Neural progenitor cell (in vitro differentiated cells): ENCODE measurements around the gene HEXIM2. TPM values are rescaled to one million over a fixed set of nuclear protein-coding genes. Genes with fewer than 3 reads are reported as not detected.
A peak's percentile ranks its signal among the peaks of the same experiment; 100 is the strongest.

Experiments used
- DNase-seq: peaks from one replicate; pipeline ENCODE4 v3.0.0-alpha.2; 2016; ENCODE audit warnings: low spot score
- H2AFZ ChIP-seq: fragments of 200-600 bp; sonication (generic); replicated peaks from 2 replicates; pipeline ENCODE4 v1.6.1; 2016; ENCODE audit warnings: antibody characterized with exemption
- H3F3A ChIP-seq: fragments of 200-600 bp; sonication (generic); 2 replicates; pipeline ENCODE4 v1.6.1; 2016; ENCODE audit warnings: antibody characterized with exemption, low read depth
- H3K27ac ChIP-seq: fragments of 200-600 bp; sonication (generic); 2 replicates; pipeline ENCODE4 v1.5.1; 2016; ENCODE audit warnings: mild to moderate bottlenecking
- H3K27me3 ChIP-seq: fragments of 200-600 bp; sonication (generic); 2 replicates; pipeline ENCODE4 v1.6.1; 2016; ENCODE audit warnings: mild to moderate bottlenecking, moderate library complexity
- H3K36me3 ChIP-seq: fragments of 200-600 bp; sonication (generic); 2 replicates; pipeline ENCODE4 v1.5.1; 2016
- H3K4me1 ChIP-seq: fragments of 200-600 bp; sonication (generic); 2 replicates; pipeline ENCODE4 v1.6.1; 2016; ENCODE audit warnings: mixed run types
- H3K4me2 ChIP-seq: fragments of 200-600 bp; sonication (generic); 2 replicates; pipeline ENCODE4 v1.6.1; 2016
- H3K4me3 ChIP-seq: fragments of 200-600 bp; sonication (generic); 2 replicates; pipeline ENCODE4 v1.5.1; 2016
- H3K79me2 ChIP-seq: fragments of 200-600 bp; sonication (generic); 2 replicates; pipeline ENCODE4 v1.6.1; 2016; ENCODE audit warnings: low read depth
- H3K9ac ChIP-seq: fragments of 200-600 bp; sonication (generic); 2 replicates; pipeline ENCODE4 v1.6.1; 2016
- H3K9me3 ChIP-seq: fragments of 200-600 bp; sonication (generic); 2 replicates; pipeline ENCODE4 v1.5.1; 2016; ENCODE audit warnings: low read depth
- H4K20me1 ChIP-seq: fragments of 200-600 bp; sonication (generic); 2 replicates; pipeline ENCODE4 v1.6.1; 2016; ENCODE audit warnings: low read depth
- H3K27ac Mint-ChIP-seq: 3 replicates; pipeline ENCODE4 v1.8.0; 2021; ENCODE audit warnings: mixed read lengths
- H3K27me3 Mint-ChIP-seq: 2 replicates; pipeline ENCODE4 v1.8.0; 2022; ENCODE audit warnings: low read depth, mild to moderate bottlenecking, inconsistent platforms, moderate library complexity, mixed read lengths; ENCODE audit not compliant: insufficient read depth
- H3K36me3 Mint-ChIP-seq: 3 replicates; pipeline ENCODE4 v1.8.0; 2021; ENCODE audit warnings: mixed read lengths
- H3K4me1 Mint-ChIP-seq: 3 replicates; pipeline ENCODE4 v1.8.0; 2021; ENCODE audit warnings: mixed read lengths
- H3K4me3 Mint-ChIP-seq: 3 replicates; pipeline ENCODE4 v1.8.0; 2021; ENCODE audit warnings: mild to moderate bottlenecking, moderate library complexity, mixed read lengths
- H3K9me3 Mint-ChIP-seq: 3 replicates; pipeline ENCODE4 v1.8.0; 2020; ENCODE audit warnings: mixed read lengths
- CTCF ChIP-seq: fragments of 200-600 bp; sonication (generic); IDR thresholded peaks from 2 replicates; pipeline ENCODE4 v1.5.1; 2017; ENCODE audit warnings: antibody characterized with exemption, mild to moderate bottlenecking
- EZH2 ChIP-seq: fragments of 200-600 bp; sonication (generic); IDR thresholded peaks from 2 replicates; pipeline ENCODE4 v1.6.1; 2017; ENCODE audit warnings: antibody characterized with exemption, mild to moderate bottlenecking, moderate library complexity
- EZH2phosphoT487 ChIP-seq: fragments of 200-600 bp; sonication (generic); IDR thresholded peaks from 2 replicates; pipeline ENCODE4 v1.6.1; 2017; ENCODE audit warnings: antibody characterized with exemption
- total RNA-seq: library from RNA; depleted of rRNA; stranded (reverse); fragments of >200 nt; gene quantifications from 2 replicates; pipeline ENCODE4 v1.2.3, GENCODE V29; 2015; ENCODE audit warnings: low replicate concordance

HEXIM2 gene
- total RNA-seq, 1 donor from 2014 or later: 4.6 TPM

- Histone ChIP-seq H3K9ac (no peak overlapping the region), H3K79me2 (no peaks in the 10 kb centered on the region), H3K9me3 (no peaks in the 10 kb centered on the region), H2AFZ (no peak overlapping the region), H3F3A (peaks cover 15% of the 10 kb centered on the region), H3K36me3 (no peaks in the 10 kb centered on the region), H4K20me1 (no peaks in the 10 kb centered on the region), H3K4me3 (no peak overlapping the region), H3K27ac (no peak overlapping the region), H3K27me3 (no peaks in the 10 kb centered on the region), H3K4me2 (no peak overlapping the region), H3K4me1 (peaks cover 12% of the 10 kb centered on the region)
- Mint-ChIP-seq H3K36me3 (no peaks in the 10 kb centered on the region), H3K27ac (no peak overlapping the region), H3K4me3 (no peak overlapping the region), H3K27me3 (peaks cover 5% of the 10 kb centered on the region), H3K9me3 (no peaks in the 10 kb centered on the region), H3K4me1 (peaks cover 12% of the 10 kb centered on the region)
- TF ChIP-seq EZH2 (no peak), CTCF (no peak), EZH2phosphoT487 (no peak)
- DNase-seq: no peak
These were observed 33.7 kb downstream of the HEXIM2 start for GRCh38 chr17:45195424-45195823.

- H3K4me1 ChIP-seq: peaks cover 12% of the 10 kb centered on the region
- no peak overlapping the region for H3K9ac ChIP-seq
- Mint-ChIP-seq H3K4me1 (peaks cover 15% of the 10 kb centered on the region), H3K27ac (peak overlapping the region; percentile 43), H3K9me3 (no peaks in the 10 kb centered on the region), H3K4me3 (no peak overlapping the region), H3K36me3 (no peaks in the 10 kb centered on the region), H3K27me3 (peaks cover 5% of the 10 kb centered on the region)
- no peak overlapping the region for H3K27ac ChIP-seq
- peak overlapping the region; percentile 55 for H3K4me2 ChIP-seq
- no peaks in the 10 kb centered on the region for H3K36me3 ChIP-seq
- no peak for DNase-seq
- no peaks in the 10 kb centered on the region for H3K27me3 ChIP-seq
- H3K9me3 ChIP-seq: no peaks in the 10 kb centered on the region
- peak overlapping the region; percentile 70 for H2AFZ ChIP-seq
- no peak overlapping the region for H3K4me3 ChIP-seq
- H3F3A ChIP-seq: peaks cover 15% of the 10 kb centered on the region
- no peaks in the 10 kb centered on the region for H3K79me2 ChIP-seq
- TF ChIP-seq CTCF (no peak), EZH2 (no peak), EZH2phosphoT487 (no peak)
- H4K20me1 ChIP-seq: no peaks in the 10 kb centered on the region
These were observed 35.4 kb downstream of the HEXIM2 start for GRCh38 chr17:45197108-45197507.

GRCh38 chr17:45197555-45198334 is 36.1 kb downstream of the HEXIM2 start:
- Mint-ChIP-seq H3K27me3 (peaks cover 5% of the 10 kb centered on the region), H3K4me1 (peaks cover 15% of the 10 kb centered on the region), H3K9me3 (no peaks in the 10 kb centered on the region), H3K36me3 (no peaks in the 10 kb centered on the region), H3K27ac (peak overlapping the region; percentile 74), H3K4me3 (no peak overlapping the region)
- Histone ChIP-seq H3K4me1 (peaks cover 12% of the 10 kb centered on the region), H3K4me3 (no peak overlapping the region), H4K20me1 (no peaks in the 10 kb centered on the region), H3K9me3 (no peaks in the 10 kb centered on the region), H3K27ac (no peak overlapping the region), H3K36me3 (no peaks in the 10 kb centered on the region), H3F3A (peaks cover 15% of the 10 kb centered on the region), H3K27me3 (no peaks in the 10 kb centered on the region), H3K79me2 (no peaks in the 10 kb centered on the region), H3K9ac (no peak overlapping the region), H3K4me2 (peak overlapping the region; percentile 55), H2AFZ (peak overlapping the region; percentile 70)
- peak; percentile 96 for DNase-seq
- no peak for TF ChIP-seq EZH2phosphoT487
- no peak for TF ChIP-seq EZH2
- peak; percentile 96 for TF ChIP-seq CTCF
